SK-N-MC (cell line): Measurements from ENCODE around the gene AGTPBP1.

ENCODE experiments used
- EZH2 ChIP-seq: fragments of 200-600 bp; sonication (generic); IDR thresholded peaks from one replicate; pipeline ENCODE4 v1.6.1; 2017; ENCODE audit warnings: antibody characterized with exemption
- POLR2AphosphoS5 ChIP-seq: IDR thresholded peaks from 2 replicates; pipeline ENCODE4 v1.6.1; 2012; ENCODE audit warnings: mild to moderate bottlenecking, low read depth, low read length, borderline replicate concordance

GRCh38 chr9:85536076-85536475 is 205.7 kb downstream of the AGTPBP1 start:
- TF ChIP-seq EZH2 (no peak), POLR2AphosphoS5 (no peak)
